DND-41 (cell line): ENCODE data around the gene AFF3.

Source experiments
- ATAC-seq: fragments of 200-7000 bp; cut with Tn5 transposase; 3 replicates; pipeline ENCODE4 v1.9.1; 2021; ENCODE audit warnings: low read depth; ENCODE audit not compliant: insufficient read depth
- DNase-seq: peaks from one replicate; pipeline ENCODE4 v3.0.0-alpha.2; 2020
- H2AFZ ChIP-seq: 2 replicates; pipeline ENCODE4 v1.6.0; 2012; ENCODE audit warnings: low read depth, low read length
- H3K27ac ChIP-seq: 2 replicates; pipeline ENCODE4 v1.5.1; 2012; ENCODE audit warnings: low read length, inconsistent platforms
- H3K27me3 ChIP-seq: fragments of 200-600 bp; sonication (generic); 2 replicates; pipeline ENCODE4 v1.6.0; 2012; ENCODE audit warnings: low read length, mild to moderate bottlenecking, inconsistent platforms; ENCODE audit not compliant: insufficient read depth, poor library complexity
- H3K36me3 ChIP-seq: 2 replicates; pipeline ENCODE4 v1.5.1; 2012; ENCODE audit warnings: low read length, inconsistent platforms; ENCODE audit not compliant: insufficient read depth
- H3K4me1 ChIP-seq: 2 replicates; pipeline ENCODE4 v1.5.1; 2012; ENCODE audit warnings: mild to moderate bottlenecking, low read length; ENCODE audit not compliant: insufficient read depth
- H3K4me2 ChIP-seq: 2 replicates; pipeline ENCODE4 v1.6.0; 2012; ENCODE audit warnings: mild to moderate bottlenecking, moderate library complexity, low read length, inconsistent platforms; ENCODE audit not compliant: insufficient read depth
- H3K4me3 ChIP-seq, 2 experiments: fragments of 200-600 bp in 1 of 2; shearing (Covaris generic) in 1 of 2; 2 replicates each; pipeline ENCODE4 v1.5.1; 2012 to 2016; ENCODE audit warnings: inconsistent platforms in 2 of 2, low read length in 2 of 2, mild to moderate bottlenecking in 2 of 2, low read depth in 1 of 2, moderate library complexity in 1 of 2
- H3K79me2 ChIP-seq: 2 replicates; pipeline ENCODE4 v1.6.0; 2012; ENCODE audit warnings: low read length, inconsistent platforms; ENCODE audit not compliant: insufficient read depth
- H3K9ac ChIP-seq: 2 replicates; pipeline ENCODE4 v1.6.0; 2012; ENCODE audit warnings: low read depth, mild to moderate bottlenecking, inconsistent platforms, low read length, moderate library complexity
- H3K9me3 ChIP-seq: 2 replicates; pipeline ENCODE4 v1.5.1; 2012; ENCODE audit warnings: low read length, moderate library complexity, mild to moderate bottlenecking, inconsistent platforms; ENCODE audit not compliant: insufficient read depth, severe bottlenecking
- H4K20me1 ChIP-seq: 2 replicates; pipeline ENCODE4 v1.6.0; 2012; ENCODE audit warnings: low read length; ENCODE audit not compliant: insufficient read depth
- CTCF ChIP-seq: IDR thresholded peaks from 2 replicates; pipeline ENCODE4 v1.5.1; 2012; ENCODE audit warnings: borderline replicate concordance, low read length, moderate library complexity, mild to moderate bottlenecking; ENCODE audit not compliant: poor library complexity, severe bottlenecking; ENCODE audit errors: extremely low read depth
- EZH2 ChIP-seq: IDR thresholded peaks from 3 replicates; pipeline ENCODE4 v1.6.1; 2012; ENCODE audit warnings: borderline replicate concordance, low read depth, mild to moderate bottlenecking, moderate library complexity, low read length, inconsistent platforms; ENCODE audit not compliant: severe bottlenecking

AFF3 gene

GRCh38 chr2:99825630-99826029 is 316.8 kb downstream of the AFF3 start:
- H3K27me3 ChIP-seq = no peaks in the 10 kb centered on the region
- ATAC-seq = no peak
- H3K27ac ChIP-seq = no peak overlapping the region
- peaks cover 20% of the 10 kb centered on the region for H3K4me1 ChIP-seq
- H3K9ac ChIP-seq = no peak overlapping the region
- no peaks in the 10 kb centered on the region for H3K79me2 ChIP-seq
- no peaks in the 10 kb centered on the region for H4K20me1 ChIP-seq
- H3K4me3 ChIP-seq = no peak overlapping the region
- H3K9me3 ChIP-seq = no peaks in the 10 kb centered on the region
- TF ChIP-seq EZH2 (no peak), CTCF (no peak)
- H2AFZ ChIP-seq = no peak overlapping the region
- DNase-seq = no peak
- H3K36me3 ChIP-seq = peaks cover 12% of the 10 kb centered on the region; the same call in 1 of the 2 replicates
- H3K4me2 ChIP-seq = no peak overlapping the region

- Histone ChIP-seq H3K27me3 (no peaks in the 10 kb centered on the region), H3K4me2 (no peak overlapping the region), H3K4me1 (peaks cover 20% of the 10 kb centered on the region), H3K27ac (no peak overlapping the region), H3K36me3 (peaks cover 12% of the 10 kb centered on the region; the same call in 1 of the 2 replicates), H3K9me3 (no peaks in the 10 kb centered on the region), H3K79me2 (no peaks in the 10 kb centered on the region), H3K4me3 (no peak overlapping the region), H4K20me1 (no peaks in the 10 kb centered on the region), H2AFZ (no peak overlapping the region), H3K9ac (no peak overlapping the region)
- ATAC-seq = no peak
- DNase-seq = no peak
- TF ChIP-seq EZH2 (no peak), CTCF (no peak)
Observed at GRCh38 chr2:99824758-99825157, 317.6 kb downstream of the AFF3 start.

- no peak overlapping the region for H3K4me3 ChIP-seq
- H3K9ac ChIP-seq = no peak overlapping the region
Observed at GRCh38 chr2:99822474-99823207, 319.7 kb downstream of the AFF3 start.

More at GRCh38 chr2:99822474-99823207, 319.7 kb downstream of the AFF3 start:
- no peaks in the 10 kb centered on the region for H3K79me2 ChIP-seq
- H2AFZ ChIP-seq = no peak overlapping the region
- DNase-seq (no peak), ATAC-seq (no peak)
- no peaks in the 10 kb centered on the region for H3K27me3 ChIP-seq
- H3K4me1 ChIP-seq = peaks cover 13% of the 10 kb centered on the region
- H3K36me3 ChIP-seq = peaks cover 12% of the 10 kb centered on the region; the same call in 1 of the 2 replicates
- TF ChIP-seq EZH2 (no peak), CTCF (no peak)
- no peak overlapping the region for H3K27ac ChIP-seq
- no peaks in the 10 kb centered on the region for H4K20me1 ChIP-seq
- H3K4me2 ChIP-seq = no peak overlapping the region
- H3K9me3 ChIP-seq = no peaks in the 10 kb centered on the region
